HFF-Myc (cell line): ENCODE measurements around the gene MDH1.
"Not testable (repeated sequence)": the region's sequence is repeated elsewhere in the genome, so short reads cannot be mapped to it uniquely, and the experiment has no call there.

Experiments used
- DNase-seq: peaks from one replicate; pipeline ENCODE4 v3.0.0-alpha.2; 2011; ENCODE audit warnings: low read depth; ENCODE audit errors: extremely low read depth
- H3K4me3 ChIP-seq: replicated peaks from 2 replicates; pipeline ENCODE4 v1.5.1; 2011; ENCODE audit warnings: low read depth, mild to moderate bottlenecking, control low read depth, low read length
- TF ChIP-seq, protein P1 (sequence below): IDR thresholded peaks from 2 replicates; pipeline ENCODE4 v1.5.1; 2012; ENCODE audit warnings: mild to moderate bottlenecking, low read depth, low read length, control low read depth; ENCODE audit errors: missing control alignments

The MDH1 gene

DNA sequence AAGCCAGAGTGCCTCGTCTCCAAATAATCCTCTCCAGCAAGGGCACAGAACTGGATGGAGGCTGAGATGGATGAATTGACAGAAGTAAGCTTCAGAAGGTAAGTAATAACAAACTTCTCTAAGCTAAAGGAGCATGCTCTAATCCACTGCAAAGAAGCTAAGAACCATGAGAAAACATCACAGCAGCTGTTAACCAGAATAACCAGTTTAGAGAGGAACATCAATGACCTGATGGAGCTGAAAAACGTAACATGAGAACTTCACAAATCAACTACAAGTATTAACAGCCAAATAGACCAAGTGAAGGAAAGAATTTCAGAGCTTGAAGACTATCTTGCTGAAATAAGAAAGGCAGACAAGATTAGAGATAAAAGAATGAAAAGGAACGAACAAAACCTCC is 32.8 kb upstream of the MDH1 start:
- H3K4me3 ChIP-seq: no peak overlapping the region
- TF ChIP-seq, protein P1, sequence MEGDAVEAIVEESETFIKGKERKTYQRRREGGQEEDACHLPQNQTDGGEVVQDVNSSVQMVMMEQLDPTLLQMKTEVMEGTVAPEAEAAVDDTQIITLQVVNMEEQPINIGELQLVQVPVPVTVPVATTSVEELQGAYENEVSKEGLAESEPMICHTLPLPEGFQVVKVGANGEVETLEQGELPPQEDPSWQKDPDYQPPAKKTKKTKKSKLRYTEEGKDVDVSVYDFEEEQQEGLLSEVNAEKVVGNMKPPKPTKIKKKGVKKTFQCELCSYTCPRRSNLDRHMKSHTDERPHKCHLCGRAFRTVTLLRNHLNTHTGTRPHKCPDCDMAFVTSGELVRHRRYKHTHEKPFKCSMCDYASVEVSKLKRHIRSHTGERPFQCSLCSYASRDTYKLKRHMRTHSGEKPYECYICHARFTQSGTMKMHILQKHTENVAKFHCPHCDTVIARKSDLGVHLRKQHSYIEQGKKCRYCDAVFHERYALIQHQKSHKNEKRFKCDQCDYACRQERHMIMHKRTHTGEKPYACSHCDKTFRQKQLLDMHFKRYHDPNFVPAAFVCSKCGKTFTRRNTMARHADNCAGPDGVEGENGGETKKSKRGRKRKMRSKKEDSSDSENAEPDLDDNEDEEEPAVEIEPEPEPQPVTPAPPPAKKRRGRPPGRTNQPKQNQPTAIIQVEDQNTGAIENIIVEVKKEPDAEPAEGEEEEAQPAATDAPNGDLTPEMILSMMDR: no peak
- DNase-seq: no peak

DNA sequence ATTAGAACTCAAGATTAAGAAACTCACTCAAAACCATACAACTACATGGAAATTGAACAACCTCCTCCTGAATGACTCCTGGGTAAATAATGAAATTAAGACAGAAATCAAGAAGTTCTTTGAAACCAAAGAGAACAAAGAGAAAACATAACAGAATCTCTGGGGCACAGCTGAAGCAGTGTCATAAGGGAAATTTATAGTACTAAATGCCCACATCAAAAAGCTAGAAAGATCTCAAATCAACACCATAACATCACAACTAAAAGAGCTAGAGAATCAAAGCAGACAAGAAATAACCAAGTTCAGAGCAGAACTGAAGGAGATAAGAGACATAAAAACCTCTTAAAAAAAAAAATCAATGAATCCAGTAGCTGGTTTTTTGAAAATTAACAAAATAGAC is 30.9 kb upstream of the MDH1 start:
- DNase-seq: not testable (repeated sequence)

DNA sequence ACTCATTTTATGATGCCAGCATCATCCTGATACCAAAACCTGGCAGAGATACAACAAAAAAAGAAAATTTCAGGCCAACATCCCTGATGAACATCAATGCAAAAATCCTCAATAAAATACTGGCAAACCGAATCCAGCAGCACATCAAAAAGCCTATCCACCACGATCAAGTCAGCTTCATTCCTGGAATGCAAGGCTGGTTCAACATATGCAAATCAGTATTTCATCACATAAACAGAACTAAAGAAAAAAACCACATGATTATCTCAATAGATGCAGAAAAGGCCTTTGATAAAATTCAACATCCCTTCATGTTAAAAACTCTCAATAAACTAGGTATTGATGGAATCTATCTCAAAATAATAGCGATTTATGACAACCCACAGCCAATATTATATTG is 29.8 kb upstream of the MDH1 start:
- not testable (repeated sequence) for H3K4me3 ChIP-seq, DNase-seq

More for the DNA sequence above, 30.9 kb upstream of the MDH1 start:
- not testable (repeated sequence) for H3K4me3 ChIP-seq

DNA sequence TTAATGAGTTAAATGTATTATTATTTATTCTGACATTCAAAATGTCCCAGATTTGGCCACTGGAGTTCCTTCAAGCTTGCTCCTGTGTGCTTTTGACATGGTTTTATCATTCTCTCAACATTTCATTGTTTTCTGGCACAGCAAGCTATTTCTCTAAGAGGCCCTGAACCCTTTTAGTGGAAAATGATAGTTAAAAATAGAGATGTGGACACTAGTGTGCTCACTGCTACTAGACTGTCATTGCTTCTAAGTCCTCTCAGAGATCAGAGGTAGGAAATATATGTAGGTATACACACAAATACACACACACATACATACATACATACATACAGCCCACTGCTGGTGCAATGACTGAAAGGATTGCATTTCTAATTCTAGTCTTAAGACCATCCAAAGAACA is 26.0 kb upstream of the MDH1 start:
- no peak overlapping the region for H3K4me3 ChIP-seq
- DNase-seq: no peak
- TF ChIP-seq, protein P1: no peak

DNA sequence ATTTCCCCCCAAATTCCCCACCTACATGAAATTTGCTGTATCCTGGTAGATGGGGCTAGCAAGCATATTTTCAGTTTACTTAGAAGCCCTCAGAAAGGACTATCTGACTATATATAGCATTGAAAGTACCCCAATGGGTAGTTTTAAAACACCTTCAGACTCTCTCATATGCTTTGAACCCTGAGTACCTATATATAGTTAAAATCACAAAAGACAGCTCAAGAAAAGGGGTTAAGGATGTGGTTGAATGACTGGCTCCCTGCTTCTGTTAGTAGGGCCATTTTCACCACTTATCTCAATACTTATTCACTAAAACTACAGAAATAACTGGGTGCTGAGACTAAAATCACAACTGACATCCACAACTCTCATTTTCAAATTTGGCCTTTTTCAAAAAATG is 19.0 kb upstream of the MDH1 start:
- DNase-seq: no peak
- no peak overlapping the region for H3K4me3 ChIP-seq
- TF ChIP-seq, protein P1: no peak

DNA sequence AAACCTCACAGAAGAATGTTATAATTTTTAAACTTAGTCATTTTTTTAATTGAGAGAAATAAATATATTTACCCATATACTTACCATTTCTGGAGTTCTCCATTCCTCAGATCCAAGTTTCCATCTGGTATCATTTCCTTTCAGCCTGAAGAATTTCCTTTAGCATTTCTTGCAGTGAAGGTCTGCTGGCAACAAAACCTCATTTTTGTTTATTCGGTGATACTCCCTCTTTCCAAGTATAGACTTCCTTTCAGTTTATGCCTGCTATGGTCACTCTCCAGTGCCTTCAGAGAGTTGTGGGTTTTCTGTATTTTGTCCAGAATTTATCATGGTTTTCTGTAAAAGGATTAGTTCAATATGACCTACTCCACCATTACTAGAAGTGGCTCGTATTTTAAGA is 17.5 kb upstream of the MDH1 start:
- H3K4me3 ChIP-seq: no peak overlapping the region
- DNase-seq: no peak
- TF ChIP-seq, protein P1: no peak

DNA sequence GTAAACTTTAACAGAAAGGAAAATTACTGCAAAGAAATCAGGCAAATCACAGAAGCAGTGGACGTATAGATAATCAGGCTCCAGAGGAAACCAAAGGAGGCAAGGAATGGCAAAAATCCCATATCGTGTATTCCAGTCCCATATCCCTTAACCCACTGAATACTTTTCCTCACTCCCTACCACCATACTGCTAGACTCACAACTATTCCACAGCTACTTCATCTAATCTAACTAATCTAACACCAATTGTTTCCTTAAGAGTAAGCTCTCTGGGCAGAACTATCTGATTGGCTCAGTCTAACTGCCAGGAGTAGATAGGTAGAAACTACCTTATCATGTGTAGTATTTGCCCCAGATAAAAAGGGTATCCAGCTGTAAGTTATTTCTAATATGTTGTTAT is 16.8 kb upstream of the MDH1 start:
- TF ChIP-seq, protein P1: no peak
- DNase-seq: no peak
- no peak overlapping the region for H3K4me3 ChIP-seq

DNA sequence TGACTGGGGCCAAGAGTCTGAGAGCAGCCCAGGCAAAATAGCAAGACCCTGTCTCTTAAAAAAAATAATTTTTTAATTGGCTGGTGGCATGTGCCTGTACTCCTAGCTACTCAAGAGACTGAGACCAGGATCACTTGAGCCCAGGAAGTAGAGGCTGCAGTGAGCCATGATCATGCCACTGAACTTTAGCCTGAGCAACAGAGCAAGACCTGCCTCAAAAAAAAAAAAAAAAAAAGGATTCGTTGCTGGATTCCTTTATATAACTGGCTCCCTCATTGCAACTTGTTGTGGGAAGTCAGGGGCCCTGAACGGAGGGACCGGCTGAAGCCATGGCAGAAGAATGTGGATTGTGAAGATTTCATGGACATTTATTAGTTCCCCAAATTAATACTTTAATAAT is 15.7 kb upstream of the MDH1 start:
- DNase-seq, H3K4me3 ChIP-seq: not testable (repeated sequence)

DNA sequence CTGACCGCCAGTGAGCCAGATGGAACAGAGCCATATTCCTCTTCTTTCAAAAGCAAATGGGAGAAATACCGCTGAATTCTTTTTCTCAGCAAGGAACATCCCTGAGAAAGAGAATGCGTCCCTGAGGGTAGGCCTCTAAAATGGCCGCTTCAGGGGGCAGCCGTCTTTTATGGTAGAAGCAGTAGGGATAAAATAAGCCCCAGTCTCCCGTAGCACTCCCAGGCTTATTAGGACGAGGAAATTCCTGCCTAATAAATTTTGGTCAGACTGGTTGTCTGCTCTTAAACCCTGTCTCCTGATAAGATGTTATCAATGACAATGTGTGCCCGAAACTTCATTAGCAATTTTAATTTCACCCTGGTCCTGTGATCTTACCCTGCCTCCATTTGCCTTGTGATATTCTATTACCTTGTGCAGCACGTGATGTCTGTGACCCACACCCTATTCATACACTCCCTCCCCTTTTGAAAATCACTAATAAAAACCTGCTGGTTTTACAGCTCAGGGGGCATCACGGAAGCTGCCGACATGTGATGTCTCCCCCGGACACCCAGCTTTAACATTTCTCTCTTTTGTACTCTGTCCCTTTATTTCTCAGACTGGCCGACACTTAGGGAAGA is 14.9 kb upstream of the MDH1 start:
- not testable (repeated sequence) for H3K4me3 ChIP-seq, DNase-seq
